NCI-H82 (cell line): ENCODE results near the gene FBL.

Source experiments
- DNase-seq: peaks from one replicate; lab custom pipeline; 2025; lab: John Stamatoyannopoulos, UW

The FBL gene

DNA sequence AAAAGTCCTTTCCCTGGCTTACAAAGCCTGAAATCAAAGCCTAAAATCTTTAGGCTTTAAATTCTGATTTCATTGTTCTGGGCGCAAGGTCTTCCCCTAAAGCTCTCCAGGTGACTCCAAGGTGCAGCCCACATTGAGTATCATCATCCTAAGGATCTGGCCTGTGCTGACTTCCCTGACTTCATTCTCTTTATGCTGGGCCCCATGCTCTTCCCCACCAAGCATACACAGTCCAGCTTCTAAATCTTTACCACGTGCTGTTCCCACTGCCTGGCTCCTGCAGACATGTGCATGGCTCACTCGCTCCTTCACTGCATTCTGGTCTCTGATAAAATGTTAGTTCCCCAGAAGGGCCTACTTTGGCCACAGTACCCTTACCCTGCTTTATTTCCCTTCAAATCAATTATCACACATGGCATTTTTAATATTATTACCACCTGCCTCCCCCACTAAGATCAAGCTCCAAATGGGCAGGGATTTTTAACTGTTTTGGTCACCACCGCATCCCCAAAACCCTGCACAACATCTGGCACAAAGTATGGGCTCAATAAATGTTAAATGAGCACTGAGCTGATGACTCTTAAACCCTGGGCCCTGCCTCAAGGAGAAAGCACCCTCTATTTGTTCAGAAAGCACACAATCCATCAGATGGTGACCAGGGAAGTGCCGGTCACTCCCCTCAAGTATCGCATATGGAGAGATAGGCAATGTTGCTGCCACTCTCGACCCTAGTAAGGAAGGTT lies 3.3 kb downstream of the FBL start:
- no peak for DNase-seq

DNA sequence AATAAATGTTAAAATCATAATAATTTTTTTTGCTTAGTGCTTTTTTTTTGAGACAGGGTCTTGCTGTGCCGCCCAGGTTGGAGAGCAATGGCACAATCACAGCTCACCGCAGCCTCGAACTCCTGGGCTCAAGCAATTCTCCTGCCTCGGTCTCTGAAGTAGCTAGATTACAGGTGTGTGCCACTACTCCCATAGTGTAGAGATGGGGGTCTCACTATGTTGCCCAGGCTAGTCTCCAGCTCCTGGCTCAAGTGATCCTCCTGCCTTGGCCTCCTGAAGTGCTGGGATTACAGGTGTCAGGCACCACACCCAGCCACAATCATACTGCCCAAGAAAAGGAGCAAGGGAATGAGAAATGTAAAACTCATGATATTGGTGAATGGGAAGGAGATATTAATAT lies 5.1 kb downstream of the FBL start:
- no peak for DNase-seq

GRCh38 chr19:39840492-39840891 lies 5.7 kb downstream of the FBL start:
- DNase-seq = no peak

GRCh38 chr19:39839678-39840327 lies 6.4 kb downstream of the FBL start:
- peak; percentile 9 for DNase-seq

- DNase-seq = no peak
Measured at GRCh38 chr19:39838569-39838968, 7.6 kb downstream of the FBL start.

DNA sequence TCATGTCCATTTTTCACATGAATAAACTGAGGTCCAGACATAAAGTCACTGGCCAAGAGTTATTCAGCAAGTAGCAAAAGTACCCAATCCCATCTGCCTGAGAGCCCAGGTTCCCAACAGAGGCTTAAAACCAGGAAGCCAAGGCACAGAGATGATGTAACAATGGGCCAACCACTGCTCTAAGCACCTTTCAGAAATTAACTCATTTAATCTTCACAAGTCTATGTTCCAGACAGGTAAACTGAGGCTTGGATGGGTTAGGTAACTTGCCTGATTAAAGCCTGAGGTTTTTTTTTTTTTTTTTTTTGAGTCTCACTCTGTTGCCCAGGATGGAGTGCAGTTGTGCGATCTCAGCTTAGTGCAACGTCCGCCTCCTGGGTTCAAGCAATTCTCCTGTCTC lies 8.2 kb downstream of the FBL start:
- no peak for DNase-seq

GRCh38 chr19:39834287-39834841 lies 11.8 kb downstream of the FBL start:
- DNase-seq = peak; percentile 53

DNA sequence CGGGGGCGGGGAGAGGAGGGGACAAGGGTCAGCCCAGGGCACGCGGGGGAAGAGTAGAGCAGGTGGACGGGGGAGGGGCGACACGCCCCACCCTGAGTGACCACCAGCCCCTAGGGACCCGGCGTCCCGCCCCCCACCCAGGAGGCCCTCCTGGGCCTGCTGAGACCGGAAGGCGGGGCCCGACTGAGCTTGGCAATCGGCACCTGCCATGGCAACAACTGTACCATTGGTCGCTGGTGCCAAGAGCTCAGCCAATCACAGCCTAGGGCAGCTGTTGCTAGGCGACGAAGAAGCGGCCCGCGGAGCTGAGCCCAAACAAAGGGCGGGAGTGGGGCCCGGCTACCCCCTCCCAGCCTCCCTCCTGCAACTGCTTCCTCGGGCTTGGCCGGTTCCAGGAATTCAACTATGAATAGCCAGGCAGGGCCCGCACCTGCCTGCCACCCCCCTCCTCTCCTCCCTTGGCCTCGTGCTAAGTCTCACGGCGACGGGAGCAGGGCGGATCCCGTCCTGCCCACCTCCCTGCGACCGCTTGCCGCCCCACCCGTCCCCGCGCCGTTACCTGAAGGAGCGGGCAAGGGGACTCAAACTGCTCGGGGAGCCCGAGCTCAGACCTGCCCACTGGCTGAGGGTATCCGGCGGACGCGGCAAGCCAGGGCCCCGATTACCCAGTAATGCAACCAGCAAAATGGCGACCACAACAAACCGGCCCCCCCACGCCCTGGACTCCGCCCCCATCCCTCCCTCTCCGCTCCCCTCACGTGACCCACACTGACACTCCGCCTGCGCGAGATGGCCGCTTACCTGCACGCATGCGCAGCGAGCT lies 12.5 kb downstream of the FBL start, which contains the start of gene DYRK1B:
DYRK1B (minus strand) TSS at position 699 of the 823 bp plus-strand sequence. CDS start 2,295 bp downstream, outside the sequence.
- DNase-seq = peak; percentile 100

DNA sequence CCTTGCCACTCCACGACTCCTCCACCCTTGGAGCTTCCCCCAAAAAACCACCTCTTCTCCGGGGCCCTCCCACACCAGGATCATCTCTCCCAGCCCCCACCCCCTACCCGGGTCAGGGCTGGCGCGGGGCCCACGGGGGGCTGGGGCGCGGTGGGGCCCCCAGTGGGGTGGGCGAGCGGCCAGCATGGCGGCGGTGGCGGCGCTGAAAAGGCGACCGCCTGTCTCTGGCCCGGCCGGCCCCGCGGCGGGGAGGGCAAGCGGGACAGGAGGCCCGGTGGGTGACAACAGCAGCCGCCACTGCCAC lies 13.1 kb downstream of the FBL start:
- DNase-seq = no peak

DNA sequence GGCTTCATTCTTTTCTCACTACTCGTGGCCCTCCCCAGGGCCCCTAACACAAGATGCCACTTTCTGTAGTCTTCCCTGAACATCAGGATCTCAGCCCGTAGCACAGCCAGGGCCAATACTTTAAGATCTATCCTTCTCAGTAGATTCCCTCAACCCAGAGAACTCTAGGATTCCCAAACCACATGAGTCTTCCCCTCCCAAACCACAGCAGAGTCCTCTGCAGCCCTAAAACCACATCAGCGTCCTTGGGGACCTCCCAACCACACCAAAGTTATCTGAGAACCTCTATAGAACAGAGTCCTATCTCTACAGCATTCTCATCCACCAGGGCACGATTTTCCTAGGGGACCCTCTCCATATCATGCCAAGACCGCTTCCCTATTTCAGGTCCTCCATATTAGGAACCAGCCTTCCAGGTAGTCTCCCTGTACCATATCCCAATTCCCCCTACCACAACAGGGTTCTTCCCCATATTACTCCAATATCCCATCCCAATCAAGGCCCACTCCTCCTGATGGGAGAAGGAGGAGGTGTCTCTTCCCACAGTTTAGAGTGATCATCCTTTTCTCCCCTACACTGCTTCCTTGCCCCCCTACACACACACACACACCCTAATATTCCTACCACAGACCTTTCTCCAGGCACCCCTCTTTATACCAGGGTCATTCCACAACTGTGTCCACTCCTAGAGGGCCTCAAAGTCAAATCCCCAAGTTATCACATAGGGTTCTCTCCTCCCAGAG lies 13.7 kb downstream of the FBL start:
- DNase-seq = no peak

- DNase-seq = no peak
Measured at GRCh38 chr19:39831679-39832078, 14.5 kb downstream of the FBL start.

DNA sequence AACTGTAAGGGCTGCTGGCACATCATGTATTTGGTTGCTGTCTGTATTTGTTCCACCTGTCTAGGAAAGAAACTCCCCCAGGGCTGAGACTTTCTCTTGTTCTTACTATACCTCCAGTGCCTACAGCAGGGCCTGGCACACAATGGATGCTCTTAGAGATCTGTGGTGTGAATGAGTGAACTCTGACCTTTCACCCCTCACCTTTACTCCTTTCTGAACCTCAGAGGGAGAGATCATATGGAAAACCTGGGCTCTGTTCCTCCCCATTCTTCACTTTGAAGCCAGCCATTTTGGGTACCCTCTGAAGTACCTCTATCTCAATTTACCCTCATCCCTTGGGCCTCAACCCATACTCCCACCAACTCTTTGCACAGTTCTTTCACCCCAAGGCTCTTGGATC lies 15.3 kb downstream of the FBL start:
- DNase-seq = no peak

DNA sequence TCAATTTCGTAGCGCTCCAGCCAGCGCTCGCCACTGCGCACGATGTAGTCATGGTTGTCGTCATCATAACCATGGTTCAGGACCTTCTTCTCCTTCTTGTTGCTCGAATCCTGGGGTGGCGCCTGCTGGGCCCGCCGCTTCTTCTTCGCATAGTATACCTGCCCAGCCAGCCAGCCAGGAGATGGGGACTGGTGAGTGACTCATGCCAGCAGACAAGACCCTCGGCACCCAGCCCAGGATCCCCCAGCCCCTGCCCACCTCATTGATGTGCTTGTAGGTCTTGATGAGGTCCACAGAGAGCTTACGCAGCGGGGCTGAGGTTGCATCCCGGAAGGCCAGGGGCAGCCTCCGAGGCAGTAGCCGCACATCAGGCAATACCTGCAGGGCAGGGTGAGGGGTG lies 15.8 kb downstream of the FBL start:
- DNase-seq = no peak

DNA sequence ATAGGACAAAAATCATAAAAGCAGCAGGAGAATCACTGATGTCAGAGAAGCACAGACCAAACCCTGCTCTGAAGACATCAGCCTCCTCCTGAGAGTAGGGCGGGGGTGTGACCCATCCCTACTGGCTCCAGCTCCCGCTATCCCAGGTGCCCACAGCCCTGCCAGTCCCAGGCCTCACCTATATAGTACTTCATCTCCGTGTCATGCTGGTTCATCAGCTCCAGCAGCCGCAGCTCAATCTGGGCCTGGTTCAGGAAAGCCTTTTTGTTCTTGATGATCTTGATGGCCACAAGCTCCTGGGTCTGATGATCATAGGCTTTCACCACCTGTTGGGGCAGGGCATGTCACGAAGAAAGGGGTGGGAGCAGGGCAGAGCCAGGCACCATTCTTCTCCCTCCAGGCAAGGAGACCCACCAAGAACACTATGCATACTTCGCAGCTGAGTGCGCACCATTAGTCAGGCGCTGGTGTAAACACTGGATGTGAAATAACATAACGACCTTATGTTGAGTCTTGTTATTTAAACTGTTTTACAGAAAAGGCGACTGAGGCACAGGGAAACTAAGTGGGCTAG lies 16.4 kb downstream of the FBL start:
- DNase-seq = no peak

DNA sequence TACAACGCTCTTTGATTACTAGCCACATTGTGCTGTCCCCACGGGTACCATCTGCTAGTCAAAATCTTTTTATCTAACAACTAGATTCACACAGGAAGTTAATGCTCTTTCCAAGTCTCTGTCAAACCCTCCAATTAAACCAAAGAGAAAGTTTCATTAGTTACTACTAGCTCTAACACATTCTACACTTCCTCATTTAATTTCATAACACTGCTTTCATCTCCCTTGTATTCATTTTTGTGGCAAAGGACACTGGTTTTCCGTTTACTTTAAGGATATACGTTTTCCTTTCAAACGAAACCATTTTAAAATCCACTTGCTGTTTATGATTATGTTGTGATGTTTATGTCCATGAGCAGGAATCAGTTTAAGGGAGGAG lies 17.5 kb downstream of the FBL start:
- DNase-seq = no peak

DNA sequence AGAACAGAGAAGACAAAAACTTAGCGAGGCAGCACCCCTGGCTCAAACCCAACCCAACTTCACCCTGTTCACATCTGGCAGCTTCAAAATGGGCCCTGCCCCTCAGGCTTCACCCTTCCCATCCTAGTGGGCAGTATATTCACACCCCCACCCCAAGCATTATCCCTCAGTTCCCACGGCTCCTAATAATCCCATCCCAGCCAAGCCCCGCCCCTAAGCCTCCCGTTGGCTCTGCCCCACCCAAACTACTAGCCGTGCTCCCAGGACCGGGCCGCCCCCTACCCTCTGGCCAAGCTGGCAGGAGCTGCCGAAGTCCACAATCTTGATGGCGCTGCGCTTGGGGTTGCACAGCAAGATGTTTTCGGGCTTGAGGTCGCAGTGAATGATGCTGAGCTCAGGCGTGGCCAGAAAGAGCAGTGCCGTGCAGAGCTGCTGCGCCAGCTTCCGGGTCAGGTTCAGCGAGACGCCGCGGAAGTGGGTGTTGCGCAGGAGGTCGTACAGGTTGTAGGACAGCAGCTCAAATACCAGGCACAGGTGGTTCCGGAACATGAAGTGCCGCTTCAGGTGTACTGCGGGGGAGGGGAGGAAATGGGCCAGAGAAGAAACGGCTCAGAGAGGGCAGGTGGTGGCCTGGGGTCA lies 18.0 kb downstream of the FBL start:
- DNase-seq = peak; percentile 73

DNA sequence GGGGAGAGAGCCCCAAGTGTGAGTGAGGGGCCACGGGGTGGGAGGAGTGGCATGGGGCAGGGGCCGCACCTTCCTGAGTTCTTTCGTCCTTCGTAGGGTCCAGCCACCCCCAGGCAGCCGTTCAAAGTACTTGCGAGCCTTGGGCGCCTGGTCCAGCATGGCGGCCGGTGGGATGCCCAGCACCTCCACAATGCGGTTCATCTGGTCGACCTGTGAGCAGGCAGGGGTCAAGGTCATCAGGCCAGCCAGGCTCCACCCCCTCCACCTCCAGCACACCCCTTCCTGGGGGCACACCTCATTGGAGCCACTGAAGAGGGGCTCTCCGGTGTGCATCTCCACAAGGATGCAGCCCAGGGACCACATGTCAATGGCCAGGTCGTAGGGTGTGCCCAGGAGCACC lies 19.0 kb downstream of the FBL start:
- DNase-seq = no peak

DNA sequence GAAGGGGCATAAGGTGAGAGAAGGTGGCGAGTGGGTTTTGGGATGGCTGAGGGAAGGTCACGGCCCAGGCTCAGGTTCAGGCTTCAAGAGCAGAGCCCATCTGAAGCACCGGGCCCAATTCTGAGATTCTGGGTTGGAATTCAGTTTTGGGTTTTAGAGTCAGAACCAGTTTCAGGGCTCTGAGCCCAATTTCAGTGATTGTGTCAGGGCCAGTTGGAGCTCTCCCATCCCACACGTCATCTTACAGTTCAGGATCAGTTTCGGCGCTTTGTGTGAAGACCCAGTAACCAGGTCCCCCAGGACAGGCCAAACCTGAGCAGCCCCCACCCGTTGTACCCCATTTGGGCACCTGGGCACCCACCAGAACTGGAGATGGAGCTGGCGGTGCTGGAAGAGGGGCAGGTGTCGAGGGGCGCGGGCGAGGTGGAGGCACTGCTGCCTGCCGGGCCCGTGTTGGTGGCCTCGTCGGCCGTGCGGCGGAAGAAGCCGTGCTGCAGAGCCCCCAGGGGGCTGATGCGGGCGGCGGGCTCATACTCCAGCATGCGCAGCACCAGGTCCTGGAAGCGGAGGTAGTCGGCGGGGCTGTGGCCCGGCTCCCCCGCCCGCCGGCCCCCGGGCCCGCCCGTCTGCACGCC lies 19.8 kb downstream of the FBL start:
- no peak for DNase-seq

- DNase-seq = no peak
Measured at GRCh38 chr19:39825531-39826076, 20.6 kb downstream of the FBL start.

DNA sequence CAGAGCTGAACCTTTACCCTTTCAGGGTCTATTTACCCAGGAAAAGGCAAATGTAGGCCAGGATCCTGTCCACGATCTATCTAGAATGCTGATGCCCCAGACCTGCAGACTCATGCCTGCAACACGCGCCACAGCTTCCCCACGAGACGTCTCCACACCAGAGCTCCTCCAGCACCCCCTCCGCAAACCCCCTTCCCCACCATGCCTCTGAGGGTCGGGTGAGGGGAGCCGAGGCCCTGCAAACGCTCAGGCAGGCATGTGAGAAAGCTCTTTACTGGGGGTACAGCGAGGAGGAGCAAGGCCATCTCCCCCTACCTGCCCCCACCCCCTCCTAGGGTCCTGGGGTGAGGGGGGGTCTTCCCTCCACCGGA lies 21.1 kb downstream of the FBL start:
- no peak for DNase-seq
